Gastroesophageal sphincter (tissue), 4 donors: Measurements from ENCODE around the gene CTNNA3. TPM values are rescaled to one million over a fixed set of nuclear protein-coding genes. Genes with fewer than 3 reads are reported as not detected.

ENCODE experiments used
- ATAC-seq: fragments of 150-250 bp; one replicate; pipeline ENCODE4 v1.9.1; 2016; ENCODE audit warnings: mild to moderate bottlenecking, moderate library complexity
- H3K27ac ChIP-seq, 4 donors: fragments of 200-600 bp; sonication (generic) in 3 of 4; 1 replicate in 3 of 4; 2 replicates in 1 of 4; pipeline ENCODE4 v1.5.1; 2016 to 2019
- H3K27me3 ChIP-seq: fragments of 200-600 bp; sonication (generic); one replicate; pipeline ENCODE4 v1.5.1; 2019
- H3K36me3 ChIP-seq, 2 donors: fragments of 200-600 bp; sonication (generic); one replicate each; pipeline ENCODE4 v1.5.1; 2019; ENCODE audit warnings: control low read depth in 1 of 2
- H3K4me1 ChIP-seq, 3 donors: fragments of 200-600 bp; sonication (generic); 1 replicate in 2 of 3; 2 replicates in 1 of 3; pipeline ENCODE4 v1.5.1; 2016 to 2019; ENCODE audit warnings: control low read depth in 2 of 3
- H3K4me3 ChIP-seq, 2 donors: fragments of 200-600 bp; sonication (generic); one replicate each; pipeline ENCODE4 v1.5.1; 2019; ENCODE audit warnings: mild to moderate bottlenecking in 1 of 2, moderate library complexity in 1 of 2
- H3K9me3 ChIP-seq, 3 donors: fragments of 200-600 bp; sonication (generic); one replicate each; pipeline ENCODE4 v1.5.1; 2017 to 2019; ENCODE audit warnings: control low read depth in 2 of 3
- CTCF ChIP-seq, 4 experiments: fragments of 200-600 bp in 2 of 4; fragments of 450-650 bp in 2 of 4; sonication (generic) in 1 of 4; IDR thresholded peaks; one replicate each; pipeline ENCODE4 v1.5.1; 2017 to 2019; ENCODE audit warnings: antibody characterized with exemption in 4 of 4, mild to moderate bottlenecking in 2 of 4, moderate library complexity in 2 of 4
- EP300 ChIP-seq: sonication (generic); formaldehyde crosslinking; IDR thresholded peaks from one replicate; pipeline ENCODE4 v1.6.1; 2017; ENCODE audit warnings: antibody characterized with exemption, mild to moderate bottlenecking
- POLR2A ChIP-seq, 2 donors: fragments of 450-650 bp; IDR thresholded peaks; one replicate each; pipeline ENCODE4 v1.6.1; 2017; ENCODE audit warnings: antibody characterized with exemption in 2 of 2, mild to moderate bottlenecking in 2 of 2, moderate library complexity in 1 of 2
- POLR2AphosphoS5 ChIP-seq: sonication (generic); formaldehyde crosslinking; IDR thresholded peaks from one replicate; pipeline ENCODE4 v1.6.1; 2017; ENCODE audit warnings: antibody characterized with exemption
- WGBS, 2 donors: methylation state at CpG; one replicate each; pipeline ENCODE4 v1.1.5; 2018; ENCODE audit warnings: low coverage in 1 of 2; 5-methylcytosine and 5-hydroxymethylcytosine counted together
- total RNA-seq, 4 donors: library from RNA; depleted of rRNA; stranded (reverse); fragments of >200 nt; gene quantifications; one replicate each; pipeline ENCODE4 v1.1.0, GENCODE V29; 2016

Gene CTNNA3
- total RNA-seq, 4 donors from 2014 or later = 5.1 to 22.0 (median 13.8) TPM

DNA sequence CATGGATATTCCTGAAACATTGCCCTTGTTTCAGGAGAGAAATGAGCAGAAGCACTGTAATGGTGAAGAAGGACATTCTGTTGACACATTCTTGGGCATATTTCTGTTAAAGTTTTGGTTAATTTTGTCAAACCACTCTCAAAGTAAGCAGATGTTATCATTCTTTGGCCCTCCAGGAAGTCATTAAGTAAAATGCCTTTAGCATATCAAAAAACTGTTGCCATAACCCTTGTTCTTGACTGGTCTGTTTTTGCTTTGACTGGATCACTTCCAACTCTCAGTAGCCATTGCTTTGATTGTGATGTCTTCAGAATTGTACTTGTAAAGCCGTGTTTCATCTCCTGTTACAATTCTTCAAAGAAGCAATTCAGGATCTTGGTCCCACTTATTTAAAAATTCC, 1174.5 kb downstream of the CTNNA3 start:
- no peak for ATAC-seq
- TF ChIP-seq EP300 (no peak), POLR2AphosphoS5 (no peak), CTCF (IDR thresholded peaks at IDR 0.05) (no peak), POLR2A (IDR thresholded peaks at IDR 0.05) (no peak)
- 0 to 58% methylated on average over 1 of the region's 1 CpG for WGBS, 2 donors
- no peak overlapping the region for H3K27ac ChIP-seq
- H3K4me1 ChIP-seq = no peaks in the 10 kb centered on the region
- H3K4me3 ChIP-seq = no peak overlapping the region
- H3K36me3 ChIP-seq = no peaks in the 10 kb centered on the region
- no peaks in the 10 kb centered on the region for H3K9me3 ChIP-seq
- no peaks in the 10 kb centered on the region for H3K27me3 ChIP-seq

GRCh38 chr10:66519616-66520015, 1176.4 kb downstream of the CTNNA3 start:
- Histone ChIP-seq H3K36me3 (no peaks in the 10 kb centered on the region), H3K27ac (no peak overlapping the region), H3K4me1 (no peaks in the 10 kb centered on the region), H3K27me3 (no peaks in the 10 kb centered on the region), H3K9me3 (no peaks in the 10 kb centered on the region), H3K4me3 (no peak overlapping the region)
- no peak for ATAC-seq
- 95 to 97% methylated on average over 3 of the region's 3 CpGs for WGBS, 2 donors
- TF ChIP-seq POLR2AphosphoS5 (no peak), CTCF (IDR thresholded peaks at IDR 0.05) (no peak), POLR2A (IDR thresholded peaks at IDR 0.05) (no peak), EP300 (no peak)

- Histone ChIP-seq H3K27ac (no peak overlapping the region), H3K4me1 (no peaks in the 10 kb centered on the region), H3K27me3 (no peaks in the 10 kb centered on the region), H3K9me3 (peaks cover 0 to 6% (median 0%) of the 10 kb centered on the region in 3 donors), H3K36me3 (no peaks in the 10 kb centered on the region), H3K4me3 (no peak overlapping the region)
- TF ChIP-seq CTCF (IDR thresholded peaks at IDR 0.05) = no peak
- no peak for TF ChIP-seq EP300
- TF ChIP-seq POLR2A (IDR thresholded peaks at IDR 0.05) = no peak
- no peak for TF ChIP-seq POLR2AphosphoS5
- WGBS, 2 donors = 50 to 80% methylated on average over 1 of the region's 1 CpG
- no peak for ATAC-seq
Observed at GRCh38 chr10:66514666-66515065, 1181.3 kb downstream of the CTNNA3 start.

DNA sequence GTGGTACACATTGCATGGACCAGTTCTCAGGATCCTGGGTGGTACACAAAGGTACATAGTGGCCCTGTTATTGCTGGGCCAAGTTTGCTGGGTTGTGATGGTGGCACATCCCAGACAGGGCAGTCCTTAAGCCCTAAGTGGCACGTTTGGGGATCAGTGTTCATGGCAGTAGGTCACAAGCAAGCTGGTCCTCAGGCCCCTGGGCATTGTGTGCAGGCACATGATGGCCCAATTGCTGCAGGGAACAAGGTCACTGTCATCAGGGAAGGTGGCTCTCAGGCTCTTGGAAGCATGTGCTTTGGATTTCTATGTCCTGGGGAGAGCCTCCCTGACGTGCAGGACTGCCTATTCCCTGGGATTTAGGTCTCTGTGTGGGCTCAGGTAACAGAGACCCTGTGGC, 1182.5 kb downstream of the CTNNA3 start:
- no peak for TF ChIP-seq CTCF (IDR thresholded peaks at IDR 0.05)
- no peak overlapping the region for H3K27ac ChIP-seq
- H3K9me3 ChIP-seq = peaks cover 0 to 6% (median 0%) of the 10 kb centered on the region in 3 donors
- no peaks in the 10 kb centered on the region for H3K36me3 ChIP-seq
- no peak overlapping the region for H3K4me3 ChIP-seq
- H3K27me3 ChIP-seq = no peaks in the 10 kb centered on the region
- no CpG with 5 or more reads among the region's 2 CpGs for WGBS, 2 donors
- no peak for ATAC-seq
- H3K4me1 ChIP-seq = no peaks in the 10 kb centered on the region

DNA sequence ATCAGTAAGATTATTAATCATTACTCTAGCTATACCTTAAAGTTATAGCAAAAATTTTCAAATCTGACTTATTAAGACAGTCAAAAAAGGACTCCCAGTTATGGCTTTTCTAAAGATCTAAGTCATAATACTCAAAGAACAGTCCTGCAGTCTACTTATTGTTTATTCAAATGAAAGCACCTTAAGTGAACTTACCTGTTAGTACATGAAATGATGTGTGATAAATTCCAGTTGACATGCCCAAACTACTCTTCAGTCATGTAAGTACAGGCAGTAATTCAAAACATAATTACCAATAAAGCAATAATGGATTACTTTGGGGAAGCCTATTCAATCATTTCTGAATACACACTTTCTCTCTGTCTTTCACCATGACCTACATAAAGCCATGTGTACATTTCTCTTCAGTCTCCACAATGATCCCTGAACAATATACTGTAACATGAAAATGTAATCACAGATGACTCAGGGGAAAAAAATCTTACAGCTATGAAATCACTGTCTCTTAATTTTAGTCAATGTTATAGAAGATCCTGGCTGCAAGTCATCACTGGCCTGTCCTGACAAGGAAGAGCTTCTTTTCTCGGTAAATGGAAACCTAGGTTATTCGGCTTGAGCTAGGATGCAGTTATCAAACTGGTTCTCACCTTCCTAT, 1190.9 kb downstream of the CTNNA3 start:
- Histone ChIP-seq H3K27ac (no peak overlapping the region), H3K4me1 (no peaks in the 10 kb centered on the region), H3K4me3 (no peak overlapping the region), H3K27me3 (no peaks in the 10 kb centered on the region), H3K36me3 (no peaks in the 10 kb centered on the region), H3K9me3 (no peaks in the 10 kb centered on the region)
- 92 to 100% methylated on average over 2 of the region's 2 CpGs for WGBS, 2 donors
- no peak for ATAC-seq
- TF ChIP-seq POLR2A (IDR thresholded peaks at IDR 0.05) = no peak
- no peak for TF ChIP-seq EP300
- TF ChIP-seq CTCF (IDR thresholded peaks at IDR 0.05) = no peak
- no peak for TF ChIP-seq POLR2AphosphoS5
